Stomach (tissue), 9 donors: ENCODE measurements around the gene PRMT3. TPM values are rescaled to one million over a fixed set of nuclear protein-coding genes. Genes with fewer than 3 reads are reported as not detected.

ENCODE experiments used
- DNase-seq, 2 donors: peaks; one replicate each; pipeline versions ENCODE4 v3.0.0 to v3.0.0-alpha.2; 2013 to 2019
- H3K27ac ChIP-seq, 5 donors: fragments of 200-600 bp in 4 of 5; sonication (generic) in 4 of 5; one replicate each; pipeline ENCODE4 v1.5.1; 2013 to 2019; ENCODE audit warnings: mild to moderate bottlenecking in 1 of 5, moderate library complexity in 1 of 5
- H3K27me3 ChIP-seq, 3 donors: fragments of 200-600 bp; sonication (generic); one replicate each; pipeline ENCODE4 v1.5.1; 2017 to 2019; ENCODE audit warnings: mixed run types in 1 of 3
- H3K36me3 ChIP-seq, 4 donors: fragments of 200-600 bp; sonication (generic); 1 replicate in 3 of 4; 2 replicates in 1 of 4; pipeline ENCODE4 v1.5.1; 2016 to 2019
- H3K4me1 ChIP-seq, 4 donors: fragments of 200-600 bp; sonication (generic); one replicate each; pipeline ENCODE4 v1.5.1; 2016 to 2019
- H3K4me3 ChIP-seq, 4 donors: fragments of 200-600 bp; sonication (generic) in 3 of 4; one replicate each; pipeline ENCODE4 v1.5.1; 2016 to 2019; ENCODE audit warnings: mild to moderate bottlenecking in 1 of 4
- H3K9me3 ChIP-seq, 4 donors: fragments of 200-600 bp; sonication (generic); one replicate each; pipeline ENCODE4 v1.5.1; 2016 to 2019
- EP300 ChIP-seq: sonication (generic); formaldehyde crosslinking; IDR thresholded peaks from one replicate; pipeline ENCODE4 v1.6.1; 2017; ENCODE audit warnings: antibody characterized with exemption
- POLR2A ChIP-seq, 4 donors: fragments of 450-650 bp; IDR thresholded peaks; one replicate each; pipeline ENCODE4 v1.6.1; 2016; ENCODE audit warnings: antibody characterized with exemption in 4 of 4, control low read depth in 2 of 4, mild to moderate bottlenecking in 1 of 4, moderate library complexity in 1 of 4
- POLR2AphosphoS5 ChIP-seq, 3 donors: sonication (generic); formaldehyde crosslinking; IDR thresholded peaks; one replicate each; pipeline ENCODE4 v1.6.1; 2016; ENCODE audit warnings: antibody characterized with exemption in 3 of 3
- WGBS, 5 donors: extraction: QIAGEN DNeasy Blood & Tissue Kit in 3 of 5; methylation state at CpG; one replicate each; pipeline versions ENCODE4 v1.1.5 to v1.1.7; 2013 to 2018; 5-methylcytosine and 5-hydroxymethylcytosine counted together
- intact Hi-C: fragments of 100-400 bp; cut with DNase I; formaldehyde crosslinking; loops from one replicate; pipeline ENCODE4 v1.15.1; 2023; ENCODE audit warnings: low total_unique reads
- polyA plus RNA-seq, 3 donors: library from polyadenylated mRNA; stranded (reverse); fragments of 200-250 nt; gene quantifications; one replicate each; pipeline ENCODE4 v1.2.3, GENCODE V29; 2013
- total RNA-seq, 5 donors: library from RNA; depleted of rRNA; stranded (reverse); fragments of >200 nt; gene quantifications; one replicate each; pipeline versions ENCODE4 v1.1.0 to v1.2.3, GENCODE V29; 2014 to 2016
- TF ChIP-seq, protein P1 (sequence below), 7 experiments: fragments of 450-650 bp in 4 of 7; fragments of 200-600 bp in 3 of 7; sonication (generic) in 3 of 7; IDR thresholded peaks; one replicate each; pipeline ENCODE4 v1.5.1; 2016 to 2019; ENCODE audit warnings: antibody characterized with exemption in 7 of 7, control low read depth in 2 of 7, mild to moderate bottlenecking in 1 of 7
- donor health status: healthy with polysubstance abuse.
- donor health status: Bipolar disorder and iron deficiency.
- donor health status: healthy.

The PRMT3 gene
- total and polyA plus RNA-seq, 8 donors, result 4.7 to 54.5 (median 9.7) TPM

DNA sequence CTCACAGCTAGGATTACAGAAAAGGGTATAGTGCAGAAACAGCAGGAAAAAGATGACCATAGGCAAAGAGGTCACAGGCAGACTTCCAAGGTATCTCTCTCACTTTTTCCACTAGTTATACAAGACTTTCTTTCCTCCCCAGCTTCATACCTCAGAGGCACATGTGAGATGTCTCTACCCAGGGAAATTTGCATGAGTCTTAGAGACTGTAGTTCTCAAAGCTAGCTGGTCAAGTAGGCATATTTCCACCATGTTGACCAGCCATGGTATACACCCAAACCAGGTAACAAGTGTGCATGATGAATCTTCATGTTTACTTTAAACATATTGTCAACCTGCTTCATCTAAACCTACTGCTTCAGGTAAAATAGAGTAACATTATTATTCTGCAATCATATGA is 27.9 kb downstream of the PRMT3 start:
- H3K9me3 ChIP-seq, result no peaks in the 10 kb centered on the region

DNA sequence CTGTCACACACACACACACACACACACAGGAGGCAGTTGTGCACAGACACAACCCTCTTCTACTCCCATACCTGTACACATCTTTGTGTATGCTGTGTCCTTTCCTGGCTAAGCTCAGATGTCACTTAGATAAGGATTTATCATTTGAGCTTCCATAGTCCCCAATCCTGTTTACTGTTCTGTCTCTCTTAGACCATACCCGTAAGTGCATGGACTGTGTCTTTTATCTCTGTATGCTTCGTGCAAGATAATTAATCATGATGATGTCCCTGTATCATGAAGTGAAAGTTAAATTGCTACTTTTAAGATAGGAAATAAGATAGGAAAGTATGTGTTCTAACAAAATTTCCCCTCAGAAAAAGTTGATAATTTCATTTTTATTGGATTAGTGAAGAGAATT is 30.3 kb downstream of the PRMT3 start:
- no peak for DNase-seq
- Histone ChIP-seq H3K9me3 (no peaks in the 10 kb centered on the region), H3K36me3 (peaks cover 7 to 71% (median 55%) of the 10 kb centered on the region in 4 donors), H3K4me3 (no peak overlapping the region), H3K27ac (no peak overlapping the region), H3K4me1 (no peaks in the 10 kb centered on the region), H3K27me3 (no peaks in the 10 kb centered on the region)
- no peak for TF ChIP-seq POLR2AphosphoS5 (IDR thresholded peaks at IDR 0.05)
- no peak for TF ChIP-seq EP300
- TF ChIP-seq, protein P1, sequence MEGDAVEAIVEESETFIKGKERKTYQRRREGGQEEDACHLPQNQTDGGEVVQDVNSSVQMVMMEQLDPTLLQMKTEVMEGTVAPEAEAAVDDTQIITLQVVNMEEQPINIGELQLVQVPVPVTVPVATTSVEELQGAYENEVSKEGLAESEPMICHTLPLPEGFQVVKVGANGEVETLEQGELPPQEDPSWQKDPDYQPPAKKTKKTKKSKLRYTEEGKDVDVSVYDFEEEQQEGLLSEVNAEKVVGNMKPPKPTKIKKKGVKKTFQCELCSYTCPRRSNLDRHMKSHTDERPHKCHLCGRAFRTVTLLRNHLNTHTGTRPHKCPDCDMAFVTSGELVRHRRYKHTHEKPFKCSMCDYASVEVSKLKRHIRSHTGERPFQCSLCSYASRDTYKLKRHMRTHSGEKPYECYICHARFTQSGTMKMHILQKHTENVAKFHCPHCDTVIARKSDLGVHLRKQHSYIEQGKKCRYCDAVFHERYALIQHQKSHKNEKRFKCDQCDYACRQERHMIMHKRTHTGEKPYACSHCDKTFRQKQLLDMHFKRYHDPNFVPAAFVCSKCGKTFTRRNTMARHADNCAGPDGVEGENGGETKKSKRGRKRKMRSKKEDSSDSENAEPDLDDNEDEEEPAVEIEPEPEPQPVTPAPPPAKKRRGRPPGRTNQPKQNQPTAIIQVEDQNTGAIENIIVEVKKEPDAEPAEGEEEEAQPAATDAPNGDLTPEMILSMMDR (IDR thresholded peaks at IDR 0.05), result no peak
- no peak for TF ChIP-seq POLR2A (IDR thresholded peaks at IDR 0.05)
- 45 to 79% (median 57%) methylated on average over 2 of the region's 2 CpGs for WGBS, 5 donors
- intact Hi-C loops, result no loop called here

More for the DNA sequence above, 27.9 kb downstream of the PRMT3 start:
- intact Hi-C loops, result no loop called here
- Histone ChIP-seq H3K27ac (no peak overlapping the region), H3K27me3 (no peaks in the 10 kb centered on the region), H3K4me3 (no peak overlapping the region), H3K36me3 (peaks cover 7 to 54% (median 41%) of the 10 kb centered on the region in 4 donors), H3K4me1 (no peaks in the 10 kb centered on the region)
- DNase-seq, result no peak
- TF ChIP-seq, protein P1 (IDR thresholded peaks at IDR 0.05), result no peak
- TF ChIP-seq POLR2AphosphoS5 (IDR thresholded peaks at IDR 0.05), result no peak
- TF ChIP-seq EP300, result no peak

DNA sequence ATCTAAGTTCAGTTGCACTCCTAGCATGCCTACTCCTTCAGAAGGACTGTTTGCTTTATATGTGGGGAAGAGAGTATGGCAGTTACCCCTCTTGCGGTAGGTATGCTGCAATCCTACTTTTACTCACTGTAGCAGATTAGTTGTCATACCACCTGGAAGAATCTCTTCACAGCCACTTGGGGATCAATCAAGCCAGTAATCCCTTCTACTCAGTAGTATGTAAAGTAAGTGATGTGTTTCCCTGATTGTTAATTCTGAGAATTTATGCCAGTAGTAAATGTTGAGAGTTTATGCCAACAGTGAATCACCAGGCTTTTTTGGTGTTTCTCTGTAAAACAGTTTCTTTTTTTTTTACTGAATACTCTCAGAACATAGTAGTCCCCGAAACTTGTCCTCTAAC is 34.4 kb downstream of the PRMT3 start:
- Histone ChIP-seq H3K27me3 (no peaks in the 10 kb centered on the region), H3K4me1 (no peaks in the 10 kb centered on the region), H3K36me3 (peaks cover 4 to 56% (median 47%) of the 10 kb centered on the region in 4 donors), H3K9me3 (no peaks in the 10 kb centered on the region), H3K27ac (no peak overlapping the region), H3K4me3 (no peak overlapping the region)
- DNase-seq, result no peak
- WGBS, 5 donors, result 50 to 98% (median 96%) methylated on average over 2 of the region's 2 CpGs
- intact Hi-C loops, result no loop called here
- TF ChIP-seq, protein P1 (IDR thresholded peaks at IDR 0.05), result no peak
- TF ChIP-seq POLR2AphosphoS5 (IDR thresholded peaks at IDR 0.05) (no peak), EP300 (no peak), POLR2A (IDR thresholded peaks at IDR 0.05) (no peak)

DNA sequence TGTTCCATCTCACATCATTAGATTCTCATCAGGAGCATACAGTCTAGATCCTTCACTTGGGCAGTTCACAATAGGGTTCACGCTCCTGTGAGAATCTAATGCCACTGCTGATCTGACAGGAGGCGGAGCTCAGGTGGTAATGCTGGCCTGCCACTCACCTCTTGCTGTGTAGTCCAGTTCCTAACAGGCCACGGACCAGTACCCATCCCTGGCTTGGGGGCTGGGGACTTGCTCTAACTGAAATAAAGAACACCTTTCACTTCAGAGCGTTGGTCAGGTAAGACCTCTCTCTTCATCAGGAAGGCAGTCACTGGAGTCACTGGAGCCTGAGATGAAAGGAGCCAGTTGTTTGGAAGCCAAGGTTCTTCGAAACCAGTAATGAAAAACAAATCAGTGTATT is 41.7 kb downstream of the PRMT3 start:
- Histone ChIP-seq H3K4me1 (no peaks in the 10 kb centered on the region), H3K36me3 (peaks cover 0 to 37% (median 29%) of the 10 kb centered on the region in 4 donors), H3K27me3 (no peaks in the 10 kb centered on the region), H3K4me3 (no peak overlapping the region), H3K9me3 (no peaks in the 10 kb centered on the region), H3K27ac (no peak overlapping the region)
- WGBS, 5 donors, result 92 to 96% (median 93%) methylated on average over 4 to 5 of the region's 5 CpGs
- intact Hi-C loops, result no loop called here
- TF ChIP-seq, protein P1 (IDR thresholded peaks at IDR 0.05), result no peak
- no peak for TF ChIP-seq POLR2A (IDR thresholded peaks at IDR 0.05)
- no peak for TF ChIP-seq POLR2AphosphoS5 (IDR thresholded peaks at IDR 0.05)
- TF ChIP-seq EP300, result no peak
- no peak for DNase-seq
